Measurements from ENCODE around the gene SCYGR6.

Gene SCYGR6

DNA sequence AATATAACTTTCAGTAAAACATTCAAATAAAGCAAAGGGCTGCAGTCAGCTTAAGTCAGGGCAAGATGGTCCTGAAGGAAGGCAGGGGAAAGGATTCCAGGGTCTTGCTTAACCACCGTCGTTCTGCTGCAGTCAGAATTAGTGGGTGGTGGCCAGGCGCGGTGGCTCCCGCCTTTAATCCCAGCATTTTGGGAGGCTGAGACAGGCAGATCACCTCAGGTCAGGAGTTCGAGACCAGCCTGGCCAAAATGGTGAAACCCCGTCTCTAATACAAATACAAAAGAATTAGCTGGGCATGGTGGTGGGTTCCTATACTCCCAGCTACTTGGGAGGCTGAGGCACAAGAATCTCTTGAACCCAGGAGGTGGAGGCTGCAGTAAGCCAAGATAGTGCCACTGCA is 13.6 kb downstream of the SCYGR6 start:
- no peak for DNase-seq

DNA sequence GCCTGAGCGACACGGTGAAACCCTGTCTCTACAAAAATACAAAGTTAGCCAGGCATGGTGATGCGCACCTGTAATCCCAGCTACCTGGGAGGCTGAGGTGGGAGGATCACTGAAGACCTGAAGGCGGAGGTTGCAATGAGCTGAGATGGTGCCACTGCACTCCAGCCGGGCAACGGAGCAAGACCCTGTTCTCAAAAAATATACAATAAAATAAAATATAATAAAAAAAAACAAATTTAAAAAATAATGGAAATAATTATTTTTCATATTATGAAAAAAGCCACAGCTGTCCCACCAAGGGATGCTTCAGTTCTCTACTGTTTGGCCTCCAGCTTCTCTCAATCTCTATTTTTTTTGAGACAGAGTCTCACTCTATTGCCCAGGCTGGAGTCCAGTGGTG is 17.2 kb downstream of the SCYGR6 start:
- DNase-seq = no peak

DNA sequence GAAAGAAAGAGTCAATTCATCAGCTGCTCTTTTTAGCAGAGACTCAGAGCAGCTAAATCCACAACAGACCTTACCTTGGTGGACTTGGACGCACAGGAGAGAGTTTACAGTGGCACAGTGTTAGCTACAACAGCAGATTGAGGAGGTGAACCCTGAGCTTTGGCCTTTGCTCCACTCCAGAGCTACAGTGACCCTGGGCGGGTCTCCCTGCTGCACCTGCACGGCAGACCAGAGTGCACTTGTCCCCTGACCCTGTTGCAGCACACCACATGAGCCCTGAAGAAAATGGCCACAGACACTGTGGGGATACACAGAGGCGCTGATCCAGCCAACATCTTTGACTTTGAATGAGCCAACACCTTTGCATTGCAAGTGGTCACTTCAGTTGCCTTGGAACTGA is 17.7 kb downstream of the SCYGR6 start:
- no peak for DNase-seq

DNA sequence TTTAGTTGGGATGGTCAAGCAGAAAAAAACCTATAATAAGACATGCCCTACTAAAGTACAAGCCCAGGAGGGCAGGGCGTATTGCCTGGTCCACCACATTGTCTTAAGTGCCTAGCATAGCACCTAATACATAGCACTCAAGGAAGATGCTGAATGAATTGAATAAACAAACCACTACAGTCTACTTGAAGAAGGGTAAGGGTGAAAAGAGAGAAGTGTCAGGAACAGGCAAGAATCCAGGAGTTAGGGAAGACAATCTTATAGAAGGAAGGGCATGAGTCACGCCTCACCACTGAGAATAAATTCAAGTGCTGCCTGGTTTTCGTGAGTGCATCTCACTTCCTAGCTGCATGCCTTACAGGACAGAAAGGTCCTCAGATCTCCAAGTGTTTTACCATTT is 20.6 kb downstream of the SCYGR6 start:
- no peak for DNase-seq

DNA sequence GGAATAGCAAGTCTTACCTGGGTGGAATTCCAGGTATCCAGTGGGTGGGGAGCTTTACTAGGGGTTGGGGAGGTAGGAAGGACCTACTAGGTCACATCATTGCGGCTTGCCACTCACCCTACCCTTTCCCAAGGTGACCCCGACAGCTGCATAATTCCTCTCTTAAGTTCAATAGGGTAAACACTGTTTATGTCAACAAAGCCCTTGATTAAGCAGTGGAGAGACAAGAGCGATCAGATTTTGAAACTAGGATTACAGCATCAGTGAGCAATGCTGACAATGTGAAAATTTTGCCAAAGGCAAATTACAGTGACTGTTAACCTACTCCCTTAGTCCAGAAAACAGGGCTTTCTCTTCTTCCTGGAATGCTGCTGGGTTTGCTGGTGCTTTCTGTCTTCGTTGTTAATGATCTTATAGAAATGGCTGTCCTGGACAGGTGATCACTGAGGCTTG is 21.3 kb downstream of the SCYGR6 start:
- DNase-seq = no peak

DNA sequence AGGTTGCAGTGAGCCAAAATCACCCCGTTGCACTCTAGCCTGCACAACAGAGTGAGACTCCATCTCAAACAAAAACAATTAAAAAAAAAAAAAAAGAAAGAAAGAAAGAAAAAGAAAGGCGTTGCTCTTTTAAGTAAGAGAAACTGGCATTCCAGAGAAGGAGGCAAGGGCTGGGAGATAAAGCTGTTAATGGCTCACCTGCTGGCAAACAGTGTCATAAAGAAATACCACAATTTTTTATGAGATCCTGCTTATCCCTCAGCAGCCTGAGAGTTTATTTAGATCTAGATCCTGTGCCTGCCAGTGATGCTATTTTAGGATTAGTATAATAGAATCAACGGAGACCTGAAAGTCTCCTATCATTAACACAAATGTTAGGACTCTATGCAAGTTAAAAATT is 23.0 kb downstream of the SCYGR6 start:
- no peak for DNase-seq

DNA sequence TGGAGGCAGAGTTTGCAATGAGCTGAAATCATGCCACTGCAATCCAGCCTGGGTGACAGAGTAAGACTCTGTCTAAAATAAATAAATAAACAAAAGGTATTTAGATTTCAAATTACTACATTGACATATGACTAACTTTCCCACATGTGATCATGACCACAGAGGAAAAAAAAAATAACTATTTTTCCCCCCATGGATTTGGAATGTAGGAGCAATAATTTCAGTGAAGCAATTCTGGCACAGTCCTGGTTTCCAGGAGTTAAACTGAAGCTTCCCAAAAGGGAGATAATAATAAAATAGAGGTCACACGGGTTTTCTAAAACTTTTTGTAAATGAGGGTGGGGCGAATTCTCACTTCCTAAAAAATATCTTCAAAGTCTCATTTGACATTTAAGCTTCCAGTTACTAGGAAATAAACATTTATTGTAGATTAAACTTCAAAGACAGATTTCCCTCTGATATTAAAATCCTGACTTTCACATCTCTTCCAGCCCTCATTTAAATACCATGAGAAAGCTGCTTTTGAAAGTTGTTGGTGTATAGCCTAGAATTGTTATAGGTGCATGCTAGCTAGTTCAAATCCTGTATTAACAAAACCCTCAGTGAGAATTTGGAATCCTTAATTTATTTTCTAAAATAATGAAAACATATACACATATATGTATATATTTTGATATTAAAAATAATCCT is 27.4 kb downstream of the SCYGR6 start:
- DNase-seq = no peak

DNA sequence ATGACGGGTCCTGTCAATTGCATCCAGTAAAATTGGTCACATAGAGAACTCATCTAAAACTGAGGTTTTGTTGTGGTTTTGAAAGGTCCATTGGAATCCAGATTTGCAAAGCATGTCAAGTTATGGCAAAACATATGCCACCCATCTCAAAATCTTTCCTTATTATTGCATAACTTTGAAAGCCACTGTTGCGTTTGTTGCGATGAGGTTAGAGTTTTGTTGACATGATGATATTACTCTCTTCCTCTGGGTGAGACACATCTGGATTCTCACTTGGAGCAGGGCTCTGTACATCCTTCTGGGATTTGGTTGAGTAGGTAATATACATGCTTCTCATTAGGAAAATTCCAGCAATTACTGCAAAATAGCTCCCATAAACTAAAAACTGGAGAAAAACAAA is 37.4 kb downstream of the SCYGR6 start:
- no peak for DNase-seq

DNA sequence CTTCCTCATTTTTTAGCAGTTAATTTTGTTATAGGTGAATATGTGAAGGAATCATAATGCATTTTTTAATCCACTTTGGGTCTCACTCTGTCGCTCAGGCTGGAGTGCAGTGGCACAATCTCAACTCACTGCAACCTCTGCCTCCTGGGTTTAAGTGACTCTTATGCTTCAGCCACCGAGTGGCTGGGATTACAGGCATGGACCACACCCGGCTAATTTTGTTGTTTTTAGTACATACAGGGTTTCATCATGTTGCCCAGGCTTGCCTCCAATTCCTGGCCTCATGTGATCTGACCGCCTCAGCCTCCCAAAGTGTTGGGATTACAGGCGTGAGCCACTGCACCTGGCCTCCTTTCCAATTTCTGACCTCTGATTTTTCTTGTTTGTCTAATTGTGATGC is 40.3 kb downstream of the SCYGR6 start:
- no peak for DNase-seq

DNA sequence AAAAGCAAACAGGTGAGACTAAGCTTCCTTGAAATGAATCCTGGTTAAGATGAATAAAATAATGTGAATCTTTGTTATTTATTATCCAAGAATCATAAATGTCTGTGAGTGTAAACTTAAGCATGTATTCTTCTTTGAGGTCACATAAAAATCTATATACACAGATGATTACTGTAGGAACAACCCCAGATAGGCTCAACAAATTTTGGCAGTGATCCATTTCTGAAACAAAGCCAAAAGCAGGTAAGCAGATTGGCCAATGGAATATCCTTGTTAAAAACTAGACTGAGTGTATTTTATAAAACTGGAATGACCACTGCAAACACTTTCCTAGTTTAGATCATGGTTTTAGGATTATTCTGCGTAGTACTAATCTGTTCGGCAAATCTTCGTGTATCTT is 46.6 kb downstream of the SCYGR6 start:
- no peak for DNase-seq

DNA sequence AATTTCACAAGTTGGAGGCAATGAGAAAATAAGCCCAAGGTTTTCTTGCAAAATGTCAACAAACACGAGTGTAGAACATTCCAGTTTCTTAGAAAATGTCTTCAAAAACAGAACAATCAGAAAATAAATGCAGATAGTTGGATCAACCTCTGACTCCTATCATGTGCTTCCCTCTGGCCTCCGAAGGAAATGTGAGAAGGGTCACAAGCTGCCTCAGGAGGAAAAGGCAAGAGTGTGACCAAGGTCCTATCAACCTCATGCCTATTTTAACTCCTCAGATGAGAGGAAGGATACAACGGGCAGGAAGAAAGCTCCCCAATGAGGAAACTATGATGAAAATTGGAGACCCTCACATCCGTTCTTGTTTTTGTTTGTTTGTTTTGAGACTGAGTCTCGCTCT is 50.1 kb downstream of the SCYGR6 start:
- DNase-seq = no peak

Measured in inflammatory macrophage (primary cell).